GM19324 (cell line): ENCODE measurements around the gene SIVA1.

Source experiments
- ATAC-seq: cut with Tn5 transposase; IDR thresholded peaks from one replicate; pipeline ENCODE4 v1.9.1; 2021; ENCODE audit warnings: mild to moderate bottlenecking, moderate library complexity; ENCODE audit not compliant: unreplicated experiment, low FRiP score

SIVA1 gene

GRCh38 chr14:104769324-104770071 is 16.6 kb downstream of the SIVA1 start:
- no peak for ATAC-seq

GRCh38 chr14:104770072-104770579 is 17.2 kb downstream of the SIVA1 start:
- no peak for ATAC-seq

GRCh38 chr14:104770851-104771272 is 17.9 kb downstream of the SIVA1 start:
- no peak for ATAC-seq

GRCh38 chr14:104771374-104771773 is 18.4 kb downstream of the SIVA1 start:
- ATAC-seq = no peak

GRCh38 chr14:104771918-104772706 is 19.2 kb downstream of the SIVA1 start:
- no peak for ATAC-seq

- ATAC-seq = no peak
Observed at GRCh38 chr14:104772707-104773504, 20.0 kb downstream of the SIVA1 start.

- ATAC-seq = no peak
Observed at GRCh38 chr14:104773505-104774452, 20.8 kb downstream of the SIVA1 start.

- no peak for ATAC-seq
Observed at GRCh38 chr14:104774453-104775072, 21.6 kb downstream of the SIVA1 start.

GRCh38 chr14:104775073-104775489 is 22.1 kb downstream of the SIVA1 start:
- ATAC-seq = no peak

- no peak for ATAC-seq
Observed at GRCh38 chr14:104776481-104776880, 23.5 kb downstream of the SIVA1 start.

GRCh38 chr14:104776961-104777807 is 24.2 kb downstream of the SIVA1 start:
- ATAC-seq = no peak

GRCh38 chr14:104777808-104778249 is 24.9 kb downstream of the SIVA1 start:
- no peak for ATAC-seq

GRCh38 chr14:104778694-104779331 is 25.9 kb downstream of the SIVA1 start:
- no peak for ATAC-seq

GRCh38 chr14:104779776-104780512 is 27.0 kb downstream of the SIVA1 start:
- ATAC-seq = no peak

- no peak for ATAC-seq
Observed at GRCh38 chr14:104780513-104781030, 27.6 kb downstream of the SIVA1 start.

GRCh38 chr14:104781271-104782077 is 28.5 kb downstream of the SIVA1 start:
- no peak for ATAC-seq
